ENCODE data around the gene JTB.
A peak's percentile ranks its signal among the peaks of the same experiment; 100 is the strongest.
"Not testable (repeated sequence)": the region's sequence is repeated elsewhere in the genome, so short reads cannot be mapped to it uniquely, and the experiment has no call there.

JTB gene

GRCh38 chr1:153985341-153985912, 8.0 kb upstream of the JTB start:
- Histone ChIP-seq H3K18ac (ENCODE audit: low read depth in 1 of 2, low read length in 2 of 2) (peak overlapping the region; percentile 25 to 90), H3K27ac (ENCODE audit: low read length, poor library complexity, severe bottlenecking) (peak overlapping the region; percentile 66), H2BK5ac (ENCODE audit: low read depth, low read length, poor library complexity, severe bottlenecking) (peak overlapping the region; percentile 12), H2BK12ac (ENCODE audit: low read length in 2 of 2) (peak overlapping the region; percentile 51 to 52), H3K4me3 (ENCODE audit: insufficient read depth in 1 of 2, low read depth in 1 of 2, low read length in 2 of 2) (peak overlapping the region; percentile 55 to 99), H3K9ac (ENCODE audit: low read length) (peak overlapping the region; percentile 99), H4K8ac (ENCODE audit: low read length) (peak overlapping the region; percentile 38), H3K27me3 (ENCODE audit: control insufficient read depth in 1 of 2, insufficient read depth in 1 of 2, low read length in 2 of 2) (no peaks in the 10 kb centered on the region), H3K9me3 (ENCODE audit: control insufficient read depth, low read length) (no peaks in the 10 kb centered on the region), H2AFZ (ENCODE audit: low read depth, low read length) (no peak overlapping the region), H3K4ac (ENCODE audit: low read depth in 1 of 2, low read length in 2 of 2) (peak overlapping the region; percentile 16 to 82), H2BK15ac (ENCODE audit: low read depth, poor library complexity, severe bottlenecking) (no peak overlapping the region), H3K36me3 (ENCODE audit: control insufficient read depth in 1 of 2, insufficient read depth in 2 of 2, low read depth in 1 of 2, low read length in 2 of 2) (peaks cover 24 to 38% of the 10 kb centered on the region in 2 experiments), H2AK5ac (ENCODE audit: low read length, severe bottlenecking) (peak overlapping the region; percentile 8), H2BK120ac (ENCODE audit: low read depth, low read length) (peak overlapping the region; percentile 3), H3K4me1 (ENCODE audit: control insufficient read depth, insufficient read depth, low read depth, low read length) (peaks cover 2% of the 10 kb centered on the region), H3K14ac (ENCODE audit: low read length in 2 of 2) (peak overlapping the region; percentile 14 to 41), H3K79me1 (replicated peaks; ENCODE audit: low read length, poor library complexity, severe bottlenecking) (peaks cover 15% of the 10 kb centered on the region), H3K4me2 (ENCODE audit: low read length, poor library complexity, severe bottlenecking) (peak overlapping the region; percentile 29), H3K23ac (ENCODE audit: low read length in 2 of 2) (peak overlapping the region in 1 of 2 experiments; percentile 41), H4K91ac (ENCODE audit: low read length) (peak overlapping the region; percentile 20)
- DNase-seq = peak; percentile 94
- WGBS = 2% methylated on average over 6 of the region's 7 CpGs

GRCh38 chr1:153984123-153984894, 6.8 kb upstream of the JTB start:
- Histone ChIP-seq H3K4me1 (ENCODE audit: control insufficient read depth, insufficient read depth, low read depth, low read length) (peaks cover 2% of the 10 kb centered on the region), H2BK120ac (ENCODE audit: low read depth, low read length) (no peak overlapping the region), H3K36me3 (ENCODE audit: control insufficient read depth in 1 of 2, insufficient read depth in 2 of 2, low read depth in 1 of 2, low read length in 2 of 2) (peaks cover 27 to 45% of the 10 kb centered on the region in 2 experiments), H3K4me3 (ENCODE audit: insufficient read depth in 1 of 2, low read depth in 1 of 2, low read length in 2 of 2) (peak overlapping the region in 1 of 2 experiments; percentile 99), H4K8ac (ENCODE audit: low read length) (no peak overlapping the region), H3K79me1 (replicated peaks; ENCODE audit: low read length, poor library complexity, severe bottlenecking) (peaks cover 15% of the 10 kb centered on the region), H2BK5ac (ENCODE audit: low read depth, low read length, poor library complexity, severe bottlenecking) (no peak overlapping the region), H3K9ac (ENCODE audit: low read length) (peak overlapping the region; percentile 99), H3K4me2 (ENCODE audit: low read length, poor library complexity, severe bottlenecking) (peak overlapping the region; percentile 29), H3K27me3 (ENCODE audit: control insufficient read depth in 1 of 2, insufficient read depth in 1 of 2, low read length in 2 of 2) (no peaks in the 10 kb centered on the region), H3K9me3 (ENCODE audit: control insufficient read depth, low read length) (no peaks in the 10 kb centered on the region), H4K91ac (ENCODE audit: low read length) (peak overlapping the region; percentile 23), H3K23ac (ENCODE audit: low read length in 2 of 2) (no peak overlapping the region), H3K27ac (ENCODE audit: low read length, poor library complexity, severe bottlenecking) (no peak overlapping the region), H2AK5ac (ENCODE audit: low read length, severe bottlenecking) (peak overlapping the region; percentile 61), H3K4ac (ENCODE audit: low read depth in 1 of 2, low read length in 2 of 2) (no peak overlapping the region), H2BK12ac (ENCODE audit: low read length in 2 of 2) (no peak overlapping the region), H3K14ac (ENCODE audit: low read length in 2 of 2) (peak overlapping the region in 1 of 2 experiments; percentile 64), H3K18ac (ENCODE audit: low read depth in 1 of 2, low read length in 2 of 2) (peak overlapping the region in 1 of 2 experiments; percentile 61), H2AFZ (ENCODE audit: low read depth, low read length) (no peak overlapping the region), H2BK15ac (ENCODE audit: low read depth, poor library complexity, severe bottlenecking) (no peak overlapping the region)
- WGBS = 90% methylated on average over 6 of the region's 6 CpGs
- DNase-seq = no peak

- not testable (repeated sequence) for H2AK5ac ChIP-seq (ENCODE audit: low read length, severe bottlenecking); H2BK120ac ChIP-seq (ENCODE audit: low read depth, low read length); H3K27ac ChIP-seq (ENCODE audit: low read length, poor library complexity, severe bottlenecking); H3K23ac ChIP-seq (ENCODE audit: low read length in 2 of 2); H2BK5ac ChIP-seq (ENCODE audit: low read depth, low read length, poor library complexity, severe bottlenecking); H2BK12ac ChIP-seq (ENCODE audit: low read length in 2 of 2); H3K4me1 ChIP-seq (ENCODE audit: control insufficient read depth, insufficient read depth, low read depth, low read length); H3K14ac ChIP-seq (ENCODE audit: low read length in 2 of 2); DNase-seq; H3K9me3 ChIP-seq (ENCODE audit: control insufficient read depth, low read length); H3K27me3 ChIP-seq (ENCODE audit: control insufficient read depth in 1 of 2, insufficient read depth in 1 of 2, low read length in 2 of 2); H4K8ac ChIP-seq (ENCODE audit: low read length); H2BK15ac ChIP-seq (ENCODE audit: low read depth, poor library complexity, severe bottlenecking); H3K4me3 ChIP-seq (ENCODE audit: insufficient read depth in 1 of 2, low read depth in 1 of 2, low read length in 2 of 2); H3K18ac ChIP-seq (ENCODE audit: low read depth in 1 of 2, low read length in 2 of 2); H3K4me2 ChIP-seq (ENCODE audit: low read length, poor library complexity, severe bottlenecking); H3K4ac ChIP-seq (ENCODE audit: low read depth in 1 of 2, low read length in 2 of 2); H4K91ac ChIP-seq (ENCODE audit: low read length); H2AFZ ChIP-seq (ENCODE audit: low read depth, low read length)
- Histone ChIP-seq H3K9ac (ENCODE audit: low read length) (peak overlapping the region; percentile 37), H3K79me1 (replicated peaks; ENCODE audit: low read length, poor library complexity, severe bottlenecking) (peaks cover 15% of the 10 kb centered on the region), H3K36me3 (ENCODE audit: control insufficient read depth in 1 of 2, insufficient read depth in 2 of 2, low read depth in 1 of 2, low read length in 2 of 2) (peaks cover 30 to 57% of the 10 kb centered on the region in 2 experiments)
- WGBS = 81% methylated on average over 2 of the region's 2 CpGs
These were observed 4.3 kb upstream of the JTB start for GRCh38 chr1:153981735-153982134.

GRCh38 chr1:153979091-153979490, 1.6 kb upstream of the JTB start:
- 97% methylated on average over 12 of the region's 12 CpGs for WGBS

More at GRCh38 chr1:153979091-153979490, 1.6 kb upstream of the JTB start:
- H3K4me2 ChIP-seq (ENCODE audit: low read length, poor library complexity, severe bottlenecking); H3K14ac ChIP-seq (ENCODE audit: low read length in 2 of 2); DNase-seq; H3K4me3 ChIP-seq (ENCODE audit: insufficient read depth in 1 of 2, low read depth in 1 of 2, low read length in 2 of 2); H4K91ac ChIP-seq (ENCODE audit: low read length); H2BK12ac ChIP-seq (ENCODE audit: low read length in 2 of 2); H3K4ac ChIP-seq (ENCODE audit: low read depth in 1 of 2, low read length in 2 of 2); H2BK120ac ChIP-seq (ENCODE audit: low read depth, low read length); H3K23ac ChIP-seq (ENCODE audit: low read length in 2 of 2); H3K27me3 ChIP-seq (ENCODE audit: control insufficient read depth in 1 of 2, insufficient read depth in 1 of 2, low read length in 2 of 2); H3K9me3 ChIP-seq (ENCODE audit: control insufficient read depth, low read length); H4K8ac ChIP-seq (ENCODE audit: low read length); H2BK15ac ChIP-seq (ENCODE audit: low read depth, poor library complexity, severe bottlenecking); H3K27ac ChIP-seq (ENCODE audit: low read length, poor library complexity, severe bottlenecking); H3K9ac ChIP-seq (ENCODE audit: low read length); H3K18ac ChIP-seq (ENCODE audit: low read depth in 1 of 2, low read length in 2 of 2); H3K4me1 ChIP-seq (ENCODE audit: control insufficient read depth, insufficient read depth, low read depth, low read length); H2AFZ ChIP-seq (ENCODE audit: low read depth, low read length); H2AK5ac ChIP-seq (ENCODE audit: low read length, severe bottlenecking); H2BK5ac ChIP-seq (ENCODE audit: low read depth, low read length, poor library complexity, severe bottlenecking): not testable (repeated sequence)
- Histone ChIP-seq H3K79me1 (replicated peaks; ENCODE audit: low read length, poor library complexity, severe bottlenecking) (peaks cover 14% of the 10 kb centered on the region), H3K36me3 (ENCODE audit: control insufficient read depth in 1 of 2, insufficient read depth in 2 of 2, low read depth in 1 of 2, low read length in 2 of 2) (peaks cover 39 to 72% of the 10 kb centered on the region in 2 experiments)
